Measurements from ENCODE around the gene ZNF136.

The ZNF136 gene

DNA sequence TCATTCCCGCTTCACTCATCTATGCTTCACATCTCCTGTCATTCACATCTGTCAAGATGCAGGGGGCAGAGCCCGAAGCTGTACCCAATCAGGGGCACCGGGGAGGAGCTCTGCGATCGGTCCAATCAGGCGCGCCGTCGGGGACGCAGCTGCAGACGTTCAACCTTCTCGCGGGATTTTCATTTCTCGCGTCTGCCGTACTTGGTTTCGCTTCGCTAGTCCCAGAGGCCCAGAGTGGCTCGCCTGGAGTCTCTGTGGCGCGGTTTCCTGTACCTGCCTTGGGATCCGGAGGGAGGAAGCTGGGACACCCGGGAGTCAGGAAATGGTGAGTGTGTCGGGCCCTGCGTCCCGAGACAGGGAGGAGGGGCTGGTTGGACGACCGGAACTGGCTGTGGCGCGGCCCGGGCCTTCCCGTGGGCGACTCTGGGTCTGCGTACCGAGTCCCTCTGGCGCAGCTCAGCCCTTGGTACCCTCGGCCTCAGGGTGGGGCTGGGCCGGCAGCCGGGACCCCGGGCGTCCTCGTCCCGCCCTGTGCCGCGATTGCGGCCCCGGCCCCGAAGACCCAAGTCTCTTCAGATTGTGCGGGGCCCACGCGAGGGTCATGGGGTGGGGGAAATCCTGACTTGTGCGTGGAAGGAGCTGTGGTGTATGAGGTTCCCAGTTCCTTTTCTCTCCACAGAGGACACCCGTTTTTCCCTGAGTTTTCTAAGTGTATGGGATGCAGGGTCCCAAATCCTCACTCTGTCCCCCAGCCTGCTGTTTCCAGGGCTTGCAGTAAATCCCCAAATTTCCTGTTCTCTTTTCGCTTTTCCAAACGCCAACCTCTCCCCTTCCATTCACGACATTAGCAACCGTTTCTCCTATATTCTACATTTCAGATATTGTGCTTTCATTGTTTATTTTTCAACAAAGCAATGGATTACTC is at the start of gene ZNF136:
TSS of gene ZNF136 (plus strand) at position 215 of the 925 bp plus-strand sequence. CDS start at position 323, 108 bp downstream.
- no peaks in the 10 kb centered on the region for H3K4me1 ChIP-seq (ENCODE audit: insufficient read depth, low read length)
- no peaks in the 10 kb centered on the region for H3K36me3 ChIP-seq (ENCODE audit: insufficient read depth, low read length)
- no peaks in the 10 kb centered on the region for H3K9me3 ChIP-seq (ENCODE audit: control insufficient read depth, insufficient read depth, low read length)
- peak within 1 kb of the TSS; percentile 64 for H3K9ac ChIP-seq (ENCODE audit: low read depth, low read length)

DNA sequence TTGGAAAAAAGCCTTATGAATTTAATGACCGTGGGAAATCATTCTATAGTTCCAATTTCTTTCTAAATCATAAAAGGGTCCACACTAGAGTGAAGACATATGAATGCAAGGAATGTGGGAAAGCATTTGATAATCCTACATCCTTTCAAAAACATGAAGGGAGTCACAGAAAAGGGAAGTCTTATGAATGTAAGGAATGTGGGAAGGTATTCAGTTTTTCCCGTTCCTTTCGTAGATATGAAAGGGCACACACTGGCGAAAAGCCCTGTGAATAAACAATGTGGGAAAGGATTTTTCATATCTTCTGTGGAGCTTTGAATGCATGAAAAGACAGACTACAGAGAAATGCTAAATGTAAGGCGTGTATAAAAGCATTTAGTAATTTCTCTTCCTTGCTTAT is 49.8 kb upstream of the ZNF136 start:
- Histone ChIP-seq H3K36me3 (ENCODE audit: insufficient read depth, low read length) (peaks cover 20% of the 10 kb centered on the region), H3K9ac (ENCODE audit: low read depth, low read length) (no peak overlapping the region), H3K4me1 (ENCODE audit: insufficient read depth, low read length) (no peaks in the 10 kb centered on the region), H3K9me3 (ENCODE audit: control insufficient read depth, insufficient read depth, low read length) (peaks cover 29% of the 10 kb centered on the region)

DNA sequence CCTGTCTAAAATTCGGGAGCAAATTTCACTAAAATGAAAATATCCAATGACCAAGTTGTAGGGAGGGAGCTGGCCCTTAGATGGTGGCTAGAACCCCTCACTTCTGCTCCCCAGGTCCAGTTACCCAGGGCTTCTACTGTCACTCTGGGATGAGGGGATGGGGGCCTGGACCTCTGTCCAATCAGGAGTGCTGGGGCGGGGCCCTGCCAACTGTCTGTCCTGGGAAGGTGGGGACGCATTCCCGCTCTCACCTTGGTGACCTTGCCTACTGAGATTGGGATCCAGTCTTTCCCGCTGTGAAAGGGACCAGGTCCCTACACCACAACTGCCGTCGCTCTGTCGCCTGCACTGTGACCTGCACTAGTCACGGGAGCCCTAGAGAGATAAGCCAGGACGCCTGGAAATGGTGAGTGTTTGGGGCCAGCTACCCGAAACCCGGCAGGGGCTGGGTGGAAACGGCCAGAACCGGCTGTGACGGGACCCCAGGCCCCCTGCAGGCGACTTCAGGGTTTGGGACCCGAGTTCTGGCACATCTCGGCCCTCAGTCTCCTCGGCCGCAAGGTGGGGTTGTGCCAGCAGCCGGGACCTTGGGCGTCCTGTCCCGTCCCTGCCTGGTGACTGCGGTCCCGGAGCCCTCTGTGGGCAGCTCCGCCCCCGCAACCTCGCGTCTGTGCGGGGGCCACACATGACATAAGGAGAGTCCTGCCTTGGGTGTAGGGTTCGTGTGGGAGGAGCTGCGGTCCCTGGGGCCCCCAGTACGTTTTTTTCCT is 45.5 kb upstream of the ZNF136 start:
- H3K36me3 ChIP-seq (ENCODE audit: insufficient read depth, low read length) = no peaks in the 10 kb centered on the region; the same call in 1 of the 2 replicates
- H3K4me1 ChIP-seq (ENCODE audit: insufficient read depth, low read length) = no peaks in the 10 kb centered on the region
- no peak overlapping the region for H3K9ac ChIP-seq (ENCODE audit: low read depth, low read length)
- peaks cover 14% of the 10 kb centered on the region for H3K9me3 ChIP-seq (ENCODE audit: control insufficient read depth, insufficient read depth, low read length)

DNA sequence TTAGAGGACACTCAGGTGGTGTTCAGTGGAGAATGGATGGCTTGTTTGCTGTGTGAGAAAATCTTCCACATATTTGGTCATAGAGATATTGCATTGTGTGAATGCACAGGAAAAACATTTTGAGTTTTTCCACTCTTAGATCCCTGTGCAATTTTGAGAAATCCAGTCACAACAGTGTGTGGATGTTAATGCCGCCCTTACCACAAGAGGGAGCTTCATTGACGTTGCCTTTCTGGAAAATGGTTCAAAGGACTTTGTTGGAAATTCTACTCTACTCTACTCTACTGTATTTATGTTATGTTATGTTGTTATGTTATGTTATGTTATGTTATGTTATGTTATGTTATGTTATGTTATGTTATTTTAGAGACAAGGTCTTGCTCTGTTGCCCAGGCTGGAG is 36.2 kb upstream of the ZNF136 start:
- H3K36me3 ChIP-seq (ENCODE audit: insufficient read depth, low read length) = no peaks in the 10 kb centered on the region; the same call in 1 of the 2 replicates
- H3K4me1 ChIP-seq (ENCODE audit: insufficient read depth, low read length) = no peaks in the 10 kb centered on the region
- H3K9me3 ChIP-seq (ENCODE audit: control insufficient read depth, insufficient read depth, low read length) = peaks cover 1% of the 10 kb centered on the region; the same call in 1 of the 2 replicates
- H3K9ac ChIP-seq (ENCODE audit: low read depth, low read length) = no peak overlapping the region

DNA sequence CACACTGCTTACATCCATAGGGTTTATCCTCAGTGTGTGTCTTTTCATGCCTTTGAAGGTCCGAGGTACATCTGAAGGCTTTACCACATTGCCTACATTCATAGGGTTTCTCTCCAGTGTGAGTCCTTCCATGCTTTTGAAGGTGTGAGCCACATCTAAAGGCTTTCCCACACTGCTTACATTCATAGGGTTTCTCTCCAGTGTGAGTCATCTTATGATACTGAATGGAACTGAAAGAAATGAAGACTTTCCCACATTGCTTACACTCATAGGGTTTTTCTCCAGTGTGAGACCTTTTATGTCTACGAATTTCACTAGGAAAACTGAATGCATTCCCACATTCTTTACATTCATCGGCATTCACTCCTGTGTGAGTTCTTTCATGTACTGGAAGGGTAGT is 29.8 kb upstream of the ZNF136 start:
- H3K9ac ChIP-seq (ENCODE audit: low read depth, low read length) = no peak overlapping the region
- no peaks in the 10 kb centered on the region for H3K4me1 ChIP-seq (ENCODE audit: insufficient read depth, low read length)
- H3K9me3 ChIP-seq (ENCODE audit: control insufficient read depth, insufficient read depth, low read length) = peaks cover 23% of the 10 kb centered on the region; the same call in 1 of the 2 replicates
- H3K36me3 ChIP-seq (ENCODE audit: insufficient read depth, low read length) = peaks cover 22% of the 10 kb centered on the region

DNA sequence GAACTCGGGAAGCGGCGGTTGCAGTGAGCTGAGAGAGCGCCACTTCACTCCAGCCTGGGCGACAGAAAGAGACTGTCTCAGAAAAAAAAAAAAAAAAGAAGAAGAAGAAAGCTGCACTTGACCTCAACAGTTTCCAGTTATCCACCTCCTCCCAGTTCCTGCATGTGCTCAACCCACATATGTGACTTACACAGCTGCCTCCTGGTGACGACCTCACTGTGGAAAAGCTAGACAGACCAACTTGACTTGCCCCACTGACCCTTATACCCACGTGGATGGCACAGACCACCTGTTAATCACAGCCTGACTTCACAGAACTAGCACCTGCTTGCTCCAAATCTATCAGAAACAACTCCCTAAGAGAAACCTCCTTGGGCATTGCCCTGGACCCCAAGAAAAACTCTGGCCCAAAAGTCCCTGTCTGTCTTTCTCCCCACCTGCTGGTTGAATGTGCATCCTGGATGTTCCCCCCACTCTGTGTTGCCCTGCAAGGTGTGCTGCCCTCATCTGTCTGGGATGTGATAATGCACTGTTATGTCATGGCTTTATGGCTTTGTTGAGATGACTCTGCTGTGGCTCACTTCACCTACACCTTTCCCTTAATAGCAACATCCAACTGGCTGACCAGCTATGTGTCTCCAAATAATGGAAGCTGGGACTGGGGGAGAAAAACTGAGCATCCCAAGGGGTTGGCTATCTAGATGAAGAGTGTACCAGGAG is 25.5 kb upstream of the ZNF136 start:
- no peak overlapping the region for H3K9ac ChIP-seq (ENCODE audit: low read depth, low read length)
- H3K4me1 ChIP-seq (ENCODE audit: insufficient read depth, low read length) = peaks cover 6% of the 10 kb centered on the region; the same call in 1 of the 2 replicates
- peaks cover 17% of the 10 kb centered on the region; the same call in 1 of the 2 replicates for H3K9me3 ChIP-seq (ENCODE audit: control insufficient read depth, insufficient read depth, low read length)
- peaks cover 24% of the 10 kb centered on the region; the same call in 1 of the 2 replicates for H3K36me3 ChIP-seq (ENCODE audit: insufficient read depth, low read length)

DNA sequence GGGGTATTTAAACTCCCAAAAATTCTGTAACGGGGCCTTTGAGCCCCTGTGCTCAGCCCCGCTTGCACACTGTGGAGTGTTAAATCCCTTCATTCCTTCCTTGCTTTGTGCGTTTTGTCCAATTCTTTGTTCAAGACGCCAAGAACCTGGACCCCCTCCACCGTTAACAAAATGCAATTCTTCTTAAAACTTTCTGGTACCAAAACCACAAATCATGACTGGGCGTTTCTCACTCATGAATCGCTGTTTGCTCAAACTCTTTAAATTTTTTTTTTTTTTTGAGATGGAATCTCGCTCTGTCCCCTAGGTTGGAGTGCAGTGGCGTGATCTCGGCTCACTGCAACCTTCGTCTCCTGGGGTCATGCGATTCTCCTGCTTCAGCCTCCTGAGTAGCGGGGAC is 23.6 kb upstream of the ZNF136 start:
- H3K9ac ChIP-seq (ENCODE audit: low read depth, low read length) = peak overlapping the region; percentile 95

DNA sequence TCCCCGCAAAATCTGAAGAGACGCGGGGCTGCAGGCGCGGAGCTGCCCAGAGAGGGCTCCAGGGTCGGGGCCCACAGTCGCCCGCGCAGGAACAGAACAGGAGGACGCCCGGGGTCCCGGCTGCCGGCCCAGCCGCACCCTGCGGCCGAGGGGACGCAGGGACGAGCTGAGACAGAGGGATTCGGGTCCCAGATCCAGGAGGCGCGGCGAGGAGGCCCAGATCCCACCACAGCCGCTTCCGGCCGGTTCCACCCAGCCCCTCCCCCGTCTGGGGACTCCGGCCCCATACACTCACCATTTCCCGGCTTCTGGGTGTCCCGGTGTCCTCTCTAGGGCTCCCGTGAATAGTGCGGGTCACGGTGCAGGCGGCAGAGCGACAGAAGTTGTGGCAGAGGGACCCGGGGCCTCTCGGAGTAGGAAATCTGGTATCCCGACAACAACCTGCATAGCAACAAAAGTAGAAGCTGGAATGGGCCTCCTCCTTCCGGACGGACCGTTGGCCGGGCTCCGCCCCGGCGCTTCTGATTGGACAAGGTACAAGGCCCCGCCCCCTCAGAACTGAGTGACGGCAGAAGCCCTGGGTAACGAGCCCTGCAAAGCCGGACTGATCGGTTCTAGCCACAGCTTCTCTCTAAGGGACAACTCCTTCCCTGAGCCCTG is 22.9 kb upstream of the ZNF136 start, which contains the start of gene ZNF20:
TSS of gene ZNF20 (minus strand) at position 466 of the 660 bp plus-strand sequence. CDS start at position 298, 168 bp downstream.
- H3K9me3 ChIP-seq (ENCODE audit: control insufficient read depth, insufficient read depth, low read length) = peaks cover 5% of the 10 kb centered on the region; the same call in 1 of the 2 replicates
- peaks cover 17% of the 10 kb centered on the region for H3K36me3 ChIP-seq (ENCODE audit: insufficient read depth, low read length)
- peak within 1 kb of the TSS; percentile 95 for H3K9ac ChIP-seq (ENCODE audit: low read depth, low read length)
- peaks cover 6% of the 10 kb centered on the region; the same call in 1 of the 2 replicates for H3K4me1 ChIP-seq (ENCODE audit: insufficient read depth, low read length)

More for the DNA sequence above, 23.6 kb upstream of the ZNF136 start:
- H3K36me3 ChIP-seq (ENCODE audit: insufficient read depth, low read length) = peaks cover 15% of the 10 kb centered on the region; the same call in 1 of the 2 replicates
- H3K9me3 ChIP-seq (ENCODE audit: control insufficient read depth, insufficient read depth, low read length) = peaks cover 5% of the 10 kb centered on the region; the same call in 1 of the 2 replicates
- H3K4me1 ChIP-seq (ENCODE audit: insufficient read depth, low read length) = peaks cover 6% of the 10 kb centered on the region; the same call in 1 of the 2 replicates

DNA sequence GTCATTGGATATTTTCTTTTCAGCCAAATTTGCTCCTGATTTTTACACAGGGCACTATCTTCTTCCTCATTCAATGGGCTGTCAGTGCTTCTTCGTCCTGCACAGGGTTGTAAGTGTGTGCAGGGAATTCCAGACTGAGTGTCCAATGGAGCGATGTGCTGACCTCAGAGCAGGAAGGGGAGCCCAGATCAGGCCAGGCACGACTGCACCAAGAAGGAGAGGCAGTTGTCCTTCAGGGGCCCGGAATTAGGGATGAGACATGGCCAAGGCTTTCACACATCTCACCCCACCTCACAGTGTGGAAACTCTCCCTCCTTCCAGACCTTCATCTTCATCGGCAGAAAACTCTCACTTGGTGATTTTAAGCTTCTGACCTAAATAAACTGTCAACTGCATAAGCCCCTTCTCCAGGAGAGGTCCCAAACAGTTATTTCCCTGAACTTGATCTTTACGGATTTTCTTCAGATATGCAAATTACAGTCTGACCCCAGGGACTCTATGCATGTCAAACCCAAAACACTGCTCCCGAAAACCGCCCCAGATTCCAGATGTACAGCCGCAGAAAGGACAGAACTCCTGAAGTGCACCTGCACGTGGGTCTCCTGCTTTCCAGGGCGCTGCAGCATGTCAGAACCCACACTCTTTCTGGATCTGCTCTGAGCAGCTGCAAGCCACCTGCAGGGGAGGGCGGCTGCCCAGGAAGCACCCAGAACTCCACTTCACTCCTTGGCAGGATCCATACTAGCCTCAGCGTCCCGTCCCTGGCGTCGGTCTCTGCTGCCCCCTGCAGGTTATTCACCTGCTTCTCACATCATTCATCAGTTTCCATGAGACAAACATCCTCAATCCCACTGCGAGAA is 22.1 kb upstream of the ZNF136 start:
- H3K9ac ChIP-seq (ENCODE audit: low read depth, low read length) = peak overlapping the region; percentile 95; the same call in 1 of the 2 replicates
- peaks cover 17% of the 10 kb centered on the region for H3K36me3 ChIP-seq (ENCODE audit: insufficient read depth, low read length)
- peaks cover 12% of the 10 kb centered on the region for H3K9me3 ChIP-seq (ENCODE audit: control insufficient read depth, insufficient read depth, low read length)

DNA sequence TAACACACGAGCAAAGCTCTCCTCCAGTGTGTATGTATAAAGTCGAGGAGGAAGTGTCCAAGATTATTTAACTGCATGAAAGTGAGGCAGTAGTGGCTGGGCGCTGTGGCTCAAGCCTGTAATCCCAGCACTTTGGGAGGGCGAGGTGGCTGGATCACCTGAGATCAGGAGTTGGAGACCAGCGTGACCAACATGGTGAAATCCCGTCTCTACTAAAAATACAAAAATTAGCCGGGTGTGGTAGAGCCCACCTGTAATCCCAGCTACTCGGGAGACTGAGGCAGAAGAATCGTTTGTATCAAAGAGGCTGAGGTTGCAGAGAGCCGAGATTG is 21.5 kb upstream of the ZNF136 start:
- Histone ChIP-seq H3K9ac (ENCODE audit: low read depth, low read length) (no peak overlapping the region), H3K4me1 (ENCODE audit: insufficient read depth, low read length) (peaks cover 6% of the 10 kb centered on the region; the same call in 1 of the 2 replicates), H3K9me3 (ENCODE audit: control insufficient read depth, insufficient read depth, low read length) (peaks cover 18% of the 10 kb centered on the region), H3K36me3 (ENCODE audit: insufficient read depth, low read length) (peaks cover 22% of the 10 kb centered on the region)

More for the DNA sequence above, 22.1 kb upstream of the ZNF136 start:
- peaks cover 6% of the 10 kb centered on the region; the same call in 1 of the 2 replicates for H3K4me1 ChIP-seq (ENCODE audit: insufficient read depth, low read length)

DNA sequence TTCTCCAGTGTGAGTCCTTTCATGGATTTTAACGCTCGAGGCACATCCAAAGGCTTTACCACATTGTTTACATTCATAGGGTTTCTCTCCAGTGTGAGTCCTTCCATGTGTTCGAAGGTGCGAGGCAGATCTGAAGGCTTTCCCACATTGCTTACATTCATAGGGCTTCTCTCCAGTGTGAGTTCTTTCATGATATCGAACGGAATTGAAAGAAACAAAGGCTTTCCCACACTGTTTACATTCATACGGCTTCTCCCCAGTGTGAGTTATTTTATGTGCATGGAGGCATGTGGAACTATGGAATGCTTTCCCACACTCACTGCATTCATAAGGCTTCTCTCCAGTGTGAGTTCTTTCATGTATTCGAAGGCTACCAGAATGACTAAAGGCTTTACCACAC is 17.5 kb upstream of the ZNF136 start:
- peaks cover 34% of the 10 kb centered on the region for H3K36me3 ChIP-seq (ENCODE audit: insufficient read depth, low read length)
- H3K9ac ChIP-seq (ENCODE audit: low read depth, low read length) = no peak overlapping the region
- H3K4me1 ChIP-seq (ENCODE audit: insufficient read depth, low read length) = peaks cover 6% of the 10 kb centered on the region; the same call in 1 of the 2 replicates
- peaks cover 32% of the 10 kb centered on the region for H3K9me3 ChIP-seq (ENCODE audit: control insufficient read depth, insufficient read depth, low read length)

DNA sequence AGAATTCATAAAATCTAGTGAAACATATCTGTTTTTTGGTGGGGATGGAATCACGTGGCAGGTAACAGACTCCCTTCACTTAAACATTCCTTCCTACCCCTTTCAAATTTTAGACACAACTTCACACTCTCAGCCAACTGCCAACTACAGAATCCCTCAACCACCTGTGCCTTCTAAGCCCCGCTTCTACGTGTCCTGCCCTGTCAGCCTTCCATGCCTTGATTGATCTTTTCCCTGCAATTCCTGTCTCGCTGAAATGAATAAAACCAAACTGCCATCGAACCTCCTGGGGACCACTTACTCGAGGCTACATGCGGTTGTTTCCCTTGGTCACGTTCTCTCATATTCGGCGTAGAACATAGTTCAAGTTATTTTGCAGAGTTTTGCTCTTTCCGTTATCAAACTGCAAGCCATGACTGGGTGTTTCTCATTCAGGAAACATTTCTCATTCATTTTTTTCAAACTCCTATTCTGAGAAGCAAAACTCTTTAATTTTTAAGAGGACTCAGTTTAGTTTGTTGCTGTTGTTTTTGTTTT is 7.5 kb upstream of the ZNF136 start:
- H3K9ac ChIP-seq (ENCODE audit: low read depth, low read length) = peak overlapping the region; percentile 96
- no peaks in the 10 kb centered on the region for H3K4me1 ChIP-seq (ENCODE audit: insufficient read depth, low read length)
- peaks cover 2% of the 10 kb centered on the region; the same call in 1 of the 2 replicates for H3K36me3 ChIP-seq (ENCODE audit: insufficient read depth, low read length)
- H3K9me3 ChIP-seq (ENCODE audit: control insufficient read depth, insufficient read depth, low read length) = 0 out of 2 replicates have a peak, but pooled peaks cover 2% of the 10 kb centered on the region
